Thymus (tissue), 11 donors: ENCODE data around the gene KAT7. TPM values are rescaled to one million over a fixed set of nuclear protein-coding genes. Genes with fewer than 3 reads are reported as not detected.

ENCODE experiments used
- DNase-seq, 9 donors: peaks; one replicate each; pipeline ENCODE4 v3.0.0-alpha.2; 2013; ENCODE audit warnings: low spot score in 9 of 9, low read depth in 6 of 9, missing footprints in 1 of 9
- H3K27ac ChIP-seq, 2 donors: one replicate each; pipeline ENCODE4 v1.5.1; 2013; ENCODE audit warnings: control low read depth in 1 of 2, low read depth in 1 of 2, low read length in 1 of 2, mild to moderate bottlenecking in 1 of 2, moderate library complexity in 1 of 2
- H3K27me3 ChIP-seq, 2 donors: one replicate each; pipeline ENCODE4 v1.5.1; 2013; ENCODE audit warnings: low read length in 1 of 2; ENCODE audit not compliant: control insufficient read depth in 2 of 2, insufficient read depth in 1 of 2
- H3K36me3 ChIP-seq, 2 donors: one replicate each; pipeline ENCODE4 v1.5.1; 2013; ENCODE audit warnings: low read length in 1 of 2, mild to moderate bottlenecking in 1 of 2, moderate library complexity in 1 of 2; ENCODE audit not compliant: control insufficient read depth in 2 of 2, insufficient read depth in 2 of 2
- H3K4me1 ChIP-seq, 2 donors: one replicate each; pipeline ENCODE4 v1.5.1; 2013; ENCODE audit warnings: low read length in 2 of 2; ENCODE audit not compliant: control insufficient read depth in 2 of 2, insufficient read depth in 2 of 2
- H3K4me3 ChIP-seq, 2 donors: one replicate each; pipeline ENCODE4 v1.5.1; 2013; ENCODE audit warnings: low read length in 2 of 2, control low read depth in 1 of 2, mild to moderate bottlenecking in 1 of 2
- H3K9me3 ChIP-seq, 2 donors: one replicate each; pipeline ENCODE4 v1.5.1; 2013; ENCODE audit warnings: low read length in 1 of 2, mild to moderate bottlenecking in 1 of 2; ENCODE audit not compliant: control insufficient read depth in 2 of 2, insufficient read depth in 1 of 2
- WGBS: extraction: QIAGEN DNeasy Blood & Tissue Kit; methylation state at CpG from one replicate; pipeline ENCODE4 v1.1.7; 2013; 5-methylcytosine and 5-hydroxymethylcytosine counted together
- polyA plus RNA-seq: library from polyadenylated mRNA; stranded (reverse); fragments of 200-250 nt; gene quantifications from one replicate; pipeline ENCODE4 v1.2.3, GENCODE V29; 2013
- total RNA-seq: library from RNA; stranded (reverse); fragments of 120-200 nt; gene quantifications from one replicate; pipeline ENCODE4 v1.2.4, GENCODE V29; 2013
- donor health status: healthy.

Gene KAT7
- total and polyA plus RNA-seq, 2 donors: 14.2 to 28.9 TPM

DNA sequence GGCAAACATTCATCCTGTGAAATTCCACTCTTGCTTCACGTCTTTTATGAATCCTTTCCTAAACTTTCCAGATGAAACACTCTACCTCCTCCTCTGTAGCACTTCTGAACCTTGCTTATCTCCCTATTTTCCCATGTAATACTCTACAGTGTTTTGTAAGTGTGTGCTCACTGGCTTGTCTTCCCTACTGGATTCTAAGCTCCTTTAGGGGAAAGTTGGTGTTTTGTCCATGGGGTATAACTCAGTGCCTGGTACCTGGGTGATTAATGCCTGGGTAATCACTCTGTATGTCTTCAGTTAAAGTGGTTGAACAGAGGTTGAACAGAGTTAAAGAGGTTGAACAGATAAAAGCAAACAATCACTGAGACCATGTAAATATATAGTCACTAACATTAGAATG is 3.8 kb upstream of the KAT7 start:
- no peak overlapping the region for H3K4me3 ChIP-seq
- no peak overlapping the region for H3K27ac ChIP-seq
- no peak for DNase-seq
- 93% methylated on average over 1 of the region's 1 CpG for WGBS
- no peaks in the 10 kb centered on the region for H3K27me3 ChIP-seq
- peaks cover 11 to 26% of the 10 kb centered on the region in 2 donors for H3K4me1 ChIP-seq
- H3K9me3 ChIP-seq: no peaks in the 10 kb centered on the region
- H3K36me3 ChIP-seq: no peaks in the 10 kb centered on the region

DNA sequence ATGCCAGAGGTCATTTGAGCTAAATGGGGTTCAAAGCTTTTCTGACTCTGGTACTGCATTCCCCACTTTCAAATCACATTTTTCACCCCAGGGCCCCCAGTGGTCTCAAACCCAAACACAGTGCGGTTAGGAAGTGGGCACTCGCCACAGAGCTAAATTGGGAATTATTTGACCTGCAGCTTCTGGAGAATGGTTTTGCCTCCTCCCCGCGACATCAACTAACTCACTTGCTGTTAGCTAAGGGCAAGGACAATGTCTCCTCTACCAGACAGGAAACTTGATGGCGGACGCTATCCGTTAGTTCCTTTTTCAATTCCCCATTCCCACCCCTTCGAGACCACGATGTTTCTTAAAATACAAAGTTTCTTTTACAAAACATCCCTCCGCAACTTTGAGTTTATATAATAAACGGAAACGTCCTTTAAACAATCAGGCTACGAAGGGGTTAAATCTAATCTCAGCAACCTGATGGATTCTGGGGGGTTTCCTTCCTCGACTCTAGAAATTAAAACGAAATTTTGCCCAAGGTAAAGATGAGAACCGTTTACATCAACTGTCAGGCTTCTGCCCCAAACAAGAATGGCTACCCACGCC is 500 bp upstream of the KAT7 start:
- peaks cover 17 to 30% of the 10 kb centered on the region in 2 donors for H3K4me1 ChIP-seq
- 1% methylated on average over 17 of the region's 17 CpGs for WGBS
- H3K27ac ChIP-seq: peak overlapping the region; percentile 92 to 97
- H3K4me3 ChIP-seq: peak overlapping the region; percentile 69 to 90
- DNase-seq: no peak
- H3K27me3 ChIP-seq: no peaks in the 10 kb centered on the region
- H3K9me3 ChIP-seq: no peaks in the 10 kb centered on the region
- peaks cover 9 to 23% of the 10 kb centered on the region in 2 donors for H3K36me3 ChIP-seq

DNA sequence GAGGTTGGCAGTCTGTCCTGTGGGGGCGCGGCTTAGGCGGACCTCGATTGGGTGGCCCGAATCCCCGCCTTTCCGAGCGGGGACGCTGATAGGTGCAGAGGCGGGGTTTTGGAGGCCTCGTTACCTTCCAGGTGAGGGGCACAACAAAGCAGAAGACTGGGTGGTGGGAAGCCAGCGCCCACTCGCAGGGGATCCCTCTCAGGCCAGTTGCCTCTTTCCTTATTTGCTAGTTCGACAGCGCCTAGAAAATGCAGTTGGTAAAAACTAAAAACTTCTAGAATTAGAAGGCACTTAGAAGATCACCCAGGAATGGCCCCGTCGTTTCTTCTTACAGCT is 730 bp downstream of the KAT7 start:
- Histone ChIP-seq H3K36me3 (peaks cover 19 to 34% of the 10 kb centered on the region in 2 donors), H3K4me1 (peaks cover 17 to 21% of the 10 kb centered on the region in 2 donors), H3K27me3 (no peaks in the 10 kb centered on the region), H3K9me3 (no peaks in the 10 kb centered on the region), H3K4me3 (peak overlapping the region; percentile 69 to 90), H3K27ac (peak overlapping the region in 1 of 2 donors; percentile 97)
- DNase-seq: no peak
- WGBS: 7% methylated on average over 17 of the region's 17 CpGs

DNA sequence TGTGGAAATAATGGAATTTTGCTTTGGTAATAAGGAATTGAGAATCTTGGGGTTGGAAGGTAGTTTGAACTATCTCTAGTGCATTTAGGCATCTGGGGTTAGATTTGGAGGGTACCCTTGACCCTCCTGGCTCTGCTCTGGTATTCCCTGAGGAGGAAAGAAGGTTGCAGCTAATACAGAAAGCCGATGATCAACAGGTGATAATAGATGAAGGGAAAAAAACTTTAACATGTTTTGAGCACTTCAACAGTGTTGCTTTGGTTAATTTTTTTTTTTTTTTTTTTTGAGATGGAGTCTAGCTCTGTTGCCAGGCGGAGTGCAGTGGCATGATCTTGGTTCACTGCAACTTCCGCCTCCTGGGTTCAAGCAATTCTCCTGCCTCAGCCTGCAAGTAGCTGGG is 4.8 kb downstream of the KAT7 start:
- Histone ChIP-seq H3K27me3 (no peaks in the 10 kb centered on the region), H3K4me3 (no peak overlapping the region), H3K4me1 (peaks cover 11 to 12% of the 10 kb centered on the region in 2 donors), H3K36me3 (peaks cover 43 to 70% of the 10 kb centered on the region in 2 donors), H3K9me3 (no peaks in the 10 kb centered on the region), H3K27ac (no peak overlapping the region)
- no peak for DNase-seq
- 98% methylated on average over 3 of the region's 3 CpGs for WGBS

DNA sequence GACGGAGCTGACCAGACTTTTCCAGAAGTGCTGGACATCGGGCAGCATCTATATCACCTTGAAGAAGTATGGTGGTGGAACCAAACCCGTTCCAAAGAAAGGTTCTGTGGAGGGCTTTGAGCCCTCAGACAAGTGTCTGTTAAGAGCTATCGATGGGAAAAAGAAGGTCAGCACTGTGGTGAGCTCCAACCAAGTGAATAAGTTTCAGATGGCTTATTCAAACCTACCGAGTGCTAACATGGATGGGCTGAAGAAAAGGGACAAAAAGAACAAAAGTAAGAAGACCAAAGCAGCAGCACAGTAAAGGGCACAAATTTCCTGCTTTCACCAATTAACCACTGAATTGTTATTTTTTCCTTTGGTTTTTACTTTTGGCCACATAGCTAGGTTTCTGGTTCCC is 6.9 kb downstream of the KAT7 start:
- Histone ChIP-seq H3K4me3 (no peak overlapping the region), H3K9me3 (no peaks in the 10 kb centered on the region), H3K27me3 (no peaks in the 10 kb centered on the region), H3K27ac (no peak overlapping the region), H3K36me3 (peaks cover 54 to 84% of the 10 kb centered on the region in 2 donors), H3K4me1 (peaks cover 0 to under 1% of the 10 kb centered on the region in 2 donors)
- DNase-seq: no peak
- WGBS: 86% methylated on average over 5 of the region's 5 CpGs

DNA sequence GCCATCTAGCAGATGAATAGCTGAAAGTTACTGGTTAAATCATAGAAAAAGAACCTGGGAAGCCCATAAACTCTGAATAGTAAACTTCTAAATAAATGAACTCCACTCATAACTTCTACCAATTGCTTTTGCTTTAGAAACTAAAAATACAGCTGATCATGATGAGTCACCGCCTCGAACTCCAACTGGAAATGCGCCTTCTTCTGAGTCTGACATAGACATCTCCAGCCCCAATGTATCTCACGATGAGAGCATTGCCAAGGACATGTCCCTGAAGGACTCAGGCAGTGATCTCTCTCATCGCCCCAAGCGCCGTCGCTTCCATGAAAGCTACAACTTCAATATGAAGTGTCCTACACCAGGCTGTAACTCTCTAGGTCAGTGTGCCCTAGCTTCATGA is 9.7 kb downstream of the KAT7 start:
- H3K36me3 ChIP-seq: peaks cover 63 to 85% of the 10 kb centered on the region in 2 donors
- H3K27me3 ChIP-seq: no peaks in the 10 kb centered on the region
- H3K9me3 ChIP-seq: no peaks in the 10 kb centered on the region
- no peak overlapping the region for H3K4me3 ChIP-seq
- 98% methylated on average over 8 of the region's 8 CpGs for WGBS
- H3K4me1 ChIP-seq: no peaks in the 10 kb centered on the region
- no peak for DNase-seq
- H3K27ac ChIP-seq: no peak overlapping the region

DNA sequence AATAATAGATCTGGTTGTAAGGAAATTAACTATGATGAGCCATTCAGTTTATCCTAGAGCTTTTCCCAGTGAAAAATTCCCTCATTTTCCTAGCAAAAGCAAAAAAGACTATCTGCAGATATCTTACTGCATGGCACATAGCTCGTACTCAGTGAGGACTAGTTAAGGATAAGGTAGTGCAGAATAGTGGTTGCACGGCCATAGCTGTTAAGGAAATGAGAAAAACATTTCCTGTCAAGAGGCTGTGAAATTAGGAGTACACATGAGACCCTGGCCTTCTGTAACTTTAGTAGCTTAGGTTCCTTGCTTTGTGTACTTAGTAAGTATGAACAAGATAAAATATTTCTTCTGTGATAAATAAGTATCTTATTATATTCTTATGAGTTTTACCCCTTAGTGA is 10.3 kb downstream of the KAT7 start:
- no peak overlapping the region for H3K4me3 ChIP-seq
- H3K27me3 ChIP-seq: no peaks in the 10 kb centered on the region
- H3K27ac ChIP-seq: no peak overlapping the region
- DNase-seq: no peak
- H3K36me3 ChIP-seq: peaks cover 58 to 81% of the 10 kb centered on the region in 2 donors
- WGBS: 90% methylated on average over 2 of the region's 2 CpGs
- no peaks in the 10 kb centered on the region for H3K4me1 ChIP-seq
- H3K9me3 ChIP-seq: no peaks in the 10 kb centered on the region

DNA sequence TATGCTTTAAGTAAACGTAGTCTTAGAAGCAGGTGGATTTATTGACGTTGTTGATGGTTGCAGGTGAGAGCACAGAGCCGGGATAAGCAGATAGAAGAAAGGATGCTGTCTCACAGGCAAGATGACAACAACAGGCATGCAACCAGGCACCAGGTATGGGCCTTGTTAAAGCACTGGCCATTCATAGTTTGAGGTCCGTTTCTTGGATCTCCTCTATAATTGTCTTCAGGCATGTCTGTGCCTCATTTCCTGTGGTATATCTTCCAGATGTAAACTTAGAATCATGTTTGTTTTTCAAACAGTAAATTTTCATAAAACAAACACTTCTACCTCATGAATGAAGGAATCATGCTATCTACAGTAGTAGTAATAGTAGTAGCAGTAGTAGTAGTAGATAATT is 20.6 kb downstream of the KAT7 start:
- Histone ChIP-seq H3K9me3 (no peaks in the 10 kb centered on the region), H3K4me1 (no peaks in the 10 kb centered on the region), H3K27ac (no peak overlapping the region), H3K4me3 (no peak overlapping the region), H3K27me3 (no peaks in the 10 kb centered on the region), H3K36me3 (peaks cover 33 to 78% of the 10 kb centered on the region in 2 donors)
- DNase-seq: no peak
- 95% methylated on average over 4 of the region's 4 CpGs for WGBS

DNA sequence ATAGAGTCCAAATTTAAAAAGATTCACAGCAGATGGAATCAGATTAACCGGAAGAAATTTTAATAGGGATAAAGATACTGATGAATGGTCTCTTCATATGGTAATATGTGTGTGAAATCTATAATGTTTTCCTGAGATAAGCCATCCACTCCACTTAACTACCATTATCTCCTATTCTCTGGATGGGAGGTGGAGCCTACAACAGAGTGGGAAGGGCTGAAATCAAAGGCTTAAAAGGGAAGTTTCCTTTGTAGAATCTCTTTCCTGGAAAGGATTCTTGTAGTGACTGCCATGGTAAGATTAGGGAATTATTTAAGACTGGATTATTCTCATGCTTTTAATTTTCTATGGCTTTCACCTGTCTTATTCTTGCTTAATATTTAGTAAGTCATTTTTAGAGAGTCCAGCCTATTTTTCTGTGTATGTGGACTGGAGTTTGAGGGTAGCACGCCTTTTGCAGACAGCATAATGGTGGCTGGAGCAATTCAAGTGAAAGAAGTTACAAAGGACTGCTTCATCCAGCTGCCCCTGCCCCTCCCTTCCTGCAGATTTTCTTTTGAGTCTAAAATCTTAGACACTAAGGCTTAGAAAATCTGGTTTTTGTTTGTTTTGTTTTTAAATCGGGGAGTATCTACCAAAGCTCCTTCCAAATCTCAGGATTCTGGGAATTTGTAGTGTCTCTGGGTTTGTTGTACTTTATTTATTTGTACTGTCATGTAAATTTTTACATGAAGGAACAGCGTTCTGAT is 26.5 kb downstream of the KAT7 start:
- Histone ChIP-seq H3K36me3 (peaks cover 50 to 77% of the 10 kb centered on the region in 2 donors), H3K4me3 (no peak overlapping the region), H3K27ac (peak overlapping the region in 1 of 2 donors; percentile 31), H3K27me3 (no peaks in the 10 kb centered on the region), H3K4me1 (peaks cover 12 to 29% of the 10 kb centered on the region in 2 donors), H3K9me3 (no peaks in the 10 kb centered on the region)
- 94% methylated on average over 4 of the region's 4 CpGs for WGBS
- DNase-seq: no peak
